Mucosa of descending colon (tissue), 3 donors: ENCODE data around the gene RGS6. TPM values are rescaled to one million over a fixed set of nuclear protein-coding genes. Genes with fewer than 3 reads are reported as not detected.

Experiments
- ATAC-seq: fragments of 200-7000 bp; cut with Tn5 transposase; one replicate; pipeline ENCODE4 v1.9.1; 2020; ENCODE audit warnings: mild to moderate bottlenecking, moderate library complexity
- DNase-seq, 3 donors: peaks; one replicate each; pipeline ENCODE4 v3.0.0-alpha.2; 2020
- H3K36me3 ChIP-seq: fragments of 200-600 bp; one replicate; pipeline ENCODE4 v1.8.0; 2021; ENCODE audit warnings: low read depth, mild to moderate bottlenecking
- H3K4me1 ChIP-seq: fragments of 200-600 bp; one replicate; pipeline ENCODE4 v1.8.0; 2021; ENCODE audit warnings: low read depth, mild to moderate bottlenecking
- H3K4me3 ChIP-seq: fragments of 200-600 bp; one replicate; pipeline ENCODE4 v1.8.0; 2021; ENCODE audit warnings: mild to moderate bottlenecking
- H3K9me3 ChIP-seq: fragments of 200-600 bp; one replicate; pipeline ENCODE4 v1.8.0; 2021; ENCODE audit warnings: mild to moderate bottlenecking
- intact Hi-C, 2 donors: fragments of 100-400 bp; cut with DNase I in 1 of 2; cut with micrococcal nuclease in 1 of 2; formaldehyde crosslinking; loops; one replicate each; pipeline versions ENCODE4 v1.11.0 to v1.11.1; 2022; cut with DNase I, micrococcal nuclease
- total RNA-seq, 3 donors: library from RNA; stranded (reverse); fragmentation: NEBNext Ultra II Directional in 2 of 3; extraction: Animal tissue kit (Norgen Biotek cat#: 25700) in 2 of 3; gene quantifications; one replicate each; pipeline versions ENCODE4 v1.2.1 to v1.2.4, GENCODE V29; 2021 to 2023
- TF ChIP-seq, protein P1 (sequence below): fragments of 200-600 bp; IDR thresholded peaks from one replicate; pipeline ENCODE4 v1.8.0; 2022; ENCODE audit warnings: antibody characterized with exemption, mild to moderate bottlenecking
- donor health status: DM: no; HTN: no; CAD: no; lungs with moderate emphysema.
- donor health status: DM: no; HTN: no; CAD: no.
- donor health status: DM: no; HTN: yes; CAD: no.

The RGS6 gene
- total RNA-seq, 3 donors from 2014 or later: 0.66 to 2.5 (median 0.94) TPM

DNA sequence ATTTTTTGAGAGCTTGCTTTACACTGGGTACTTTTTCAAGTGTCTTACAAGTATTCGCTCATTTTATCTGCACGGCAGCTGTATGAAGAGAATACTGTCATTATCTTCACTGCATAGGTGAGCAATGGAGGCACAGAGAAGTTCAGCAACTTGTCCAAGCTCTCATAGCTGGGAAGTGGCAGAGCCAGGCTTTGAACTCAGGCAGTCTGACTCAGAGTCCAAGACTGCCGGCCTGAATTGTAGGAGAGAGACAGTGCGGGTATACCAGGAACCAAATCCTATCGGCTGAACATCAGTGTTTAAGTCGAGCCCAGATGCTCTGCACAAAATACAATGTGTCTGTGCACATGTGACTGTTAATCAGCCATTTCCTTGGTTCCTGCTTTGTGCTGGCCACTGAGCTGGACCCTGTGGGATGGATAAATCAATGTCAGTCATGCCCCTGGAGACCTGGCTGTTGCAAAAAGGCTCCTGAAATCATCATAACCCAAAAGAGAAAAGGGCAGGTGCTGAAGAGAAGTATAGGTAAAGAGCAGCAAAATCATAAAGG is 487.1 kb downstream of the RGS6 start:
- Histone ChIP-seq H3K36me3 (no peaks in the 10 kb centered on the region), H3K4me3 (no peak overlapping the region), H3K4me1 (no peaks in the 10 kb centered on the region), H3K9me3 (no peaks in the 10 kb centered on the region)
- no peak for ATAC-seq
- intact Hi-C loops: no loop called here
- no peak for DNase-seq
- TF ChIP-seq, protein P1, sequence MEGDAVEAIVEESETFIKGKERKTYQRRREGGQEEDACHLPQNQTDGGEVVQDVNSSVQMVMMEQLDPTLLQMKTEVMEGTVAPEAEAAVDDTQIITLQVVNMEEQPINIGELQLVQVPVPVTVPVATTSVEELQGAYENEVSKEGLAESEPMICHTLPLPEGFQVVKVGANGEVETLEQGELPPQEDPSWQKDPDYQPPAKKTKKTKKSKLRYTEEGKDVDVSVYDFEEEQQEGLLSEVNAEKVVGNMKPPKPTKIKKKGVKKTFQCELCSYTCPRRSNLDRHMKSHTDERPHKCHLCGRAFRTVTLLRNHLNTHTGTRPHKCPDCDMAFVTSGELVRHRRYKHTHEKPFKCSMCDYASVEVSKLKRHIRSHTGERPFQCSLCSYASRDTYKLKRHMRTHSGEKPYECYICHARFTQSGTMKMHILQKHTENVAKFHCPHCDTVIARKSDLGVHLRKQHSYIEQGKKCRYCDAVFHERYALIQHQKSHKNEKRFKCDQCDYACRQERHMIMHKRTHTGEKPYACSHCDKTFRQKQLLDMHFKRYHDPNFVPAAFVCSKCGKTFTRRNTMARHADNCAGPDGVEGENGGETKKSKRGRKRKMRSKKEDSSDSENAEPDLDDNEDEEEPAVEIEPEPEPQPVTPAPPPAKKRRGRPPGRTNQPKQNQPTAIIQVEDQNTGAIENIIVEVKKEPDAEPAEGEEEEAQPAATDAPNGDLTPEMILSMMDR: no peak

GRCh38 chr14:72420749-72421474 is 488.7 kb downstream of the RGS6 start:
- DNase-seq (peak; percentile 52 to 87 (median 82)), ATAC-seq (peak; percentile 58)
- intact Hi-C loops: no loop called here
- no peaks in the 10 kb centered on the region for H3K9me3 ChIP-seq
- no peaks in the 10 kb centered on the region for H3K36me3 ChIP-seq
- no peaks in the 10 kb centered on the region for H3K4me1 ChIP-seq
- H3K4me3 ChIP-seq: no peak overlapping the region
- TF ChIP-seq, protein P1: peak; percentile 81

- Histone ChIP-seq H3K4me1 (no peaks in the 10 kb centered on the region), H3K4me3 (no peak overlapping the region), H3K36me3 (no peaks in the 10 kb centered on the region), H3K9me3 (no peaks in the 10 kb centered on the region)
- intact Hi-C loops: no loop called here
- TF ChIP-seq, protein P1: no peak
- ATAC-seq (no peak), DNase-seq (no peak)
Observed at GRCh38 chr14:72423957-72424356, 491.7 kb downstream of the RGS6 start.

DNA sequence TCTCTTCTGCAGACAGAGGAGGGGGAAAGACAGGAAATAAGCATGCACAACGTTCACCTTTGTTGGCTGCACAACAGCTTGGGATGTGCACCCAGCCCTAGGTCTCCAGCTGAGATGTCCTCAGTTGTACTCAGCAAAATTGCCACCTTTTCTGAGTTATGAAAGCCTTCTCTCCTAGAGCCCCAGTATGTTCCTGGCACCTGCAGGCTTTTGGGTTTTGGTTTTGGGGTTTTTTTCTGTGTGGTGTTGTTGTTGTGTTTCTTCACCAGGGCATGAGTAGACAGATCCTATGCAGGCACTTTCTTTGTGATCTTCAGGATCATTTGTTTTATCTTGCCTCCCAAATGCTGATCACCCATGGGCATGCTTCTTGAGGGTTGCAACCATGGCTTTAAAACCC is 498.2 kb downstream of the RGS6 start:
- H3K4me3 ChIP-seq: no peak overlapping the region
- H3K4me1 ChIP-seq: no peaks in the 10 kb centered on the region
- no peaks in the 10 kb centered on the region for H3K36me3 ChIP-seq
- TF ChIP-seq, protein P1: no peak
- ATAC-seq (no peak), DNase-seq (no peak)
- H3K9me3 ChIP-seq: no peaks in the 10 kb centered on the region
- intact Hi-C loops: no loop called here

DNA sequence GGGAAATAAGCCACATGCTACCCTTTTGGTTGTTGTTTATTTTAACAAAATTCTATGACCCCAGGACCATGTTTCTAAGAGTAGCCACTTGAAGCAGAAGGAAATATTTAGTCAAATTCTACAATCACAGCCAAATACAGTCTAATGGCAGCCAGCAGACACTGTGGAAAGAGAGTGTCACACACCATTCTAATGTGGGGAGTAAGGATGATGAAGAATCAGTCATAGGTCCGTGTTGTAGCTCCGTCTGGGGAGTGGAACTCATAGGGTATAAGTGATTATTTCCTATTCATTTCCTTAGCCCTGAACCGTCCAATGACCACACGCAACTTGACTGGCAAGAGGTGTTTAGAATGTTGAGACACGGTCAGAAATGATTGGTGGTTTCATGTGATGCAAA is 500.5 kb downstream of the RGS6 start:
- DNase-seq: no peak
- H3K36me3 ChIP-seq: no peaks in the 10 kb centered on the region
- ATAC-seq: no peak
- no peak overlapping the region for H3K4me3 ChIP-seq
- H3K9me3 ChIP-seq: no peaks in the 10 kb centered on the region
- intact Hi-C loops: no loop called here
- H3K4me1 ChIP-seq: no peaks in the 10 kb centered on the region
- TF ChIP-seq, protein P1: no peak
